Upper lobe of left lung (tissue), 4 donors: ENCODE measurements around the gene RASGRF2.

Experiments
- POLR2A ChIP-seq, 4 donors: fragments of 450-650 bp; IDR thresholded peaks; one replicate each; pipeline ENCODE4 v1.5.1; 2016 to 2017; ENCODE audit warnings: antibody characterized with exemption in 4 of 4, mild to moderate bottlenecking in 2 of 4
- POLR2AphosphoS5 ChIP-seq, 2 donors: sonication (generic); formaldehyde crosslinking; IDR thresholded peaks; one replicate each; pipeline ENCODE4 v1.5.1; 2017; ENCODE audit warnings: antibody characterized with exemption in 2 of 2

DNA sequence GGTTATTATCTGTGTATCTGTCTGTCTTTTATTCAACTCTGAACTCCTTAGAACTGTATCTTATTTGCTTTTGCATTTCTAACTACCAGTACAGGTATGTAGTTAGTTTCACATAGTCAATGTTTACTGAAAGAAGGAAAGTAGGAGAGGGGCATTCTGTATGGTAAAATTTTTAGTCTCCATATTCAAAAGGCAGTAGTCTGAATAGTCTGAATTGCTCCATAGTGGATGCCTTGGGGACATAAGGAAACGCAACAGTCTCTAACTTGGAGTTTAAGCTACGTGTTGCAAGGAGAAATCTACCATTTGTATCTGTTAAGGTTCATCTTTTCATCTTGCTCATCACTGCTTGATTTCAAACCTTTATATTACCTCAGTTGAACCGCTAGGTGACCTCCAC lies 26.2 kb downstream of the RASGRF2 start:
- TF ChIP-seq POLR2AphosphoS5 (IDR thresholded peaks at IDR 0.05), result no peak
- no peak for TF ChIP-seq POLR2A (IDR thresholded peaks at IDR 0.05)
